Mononuclear cell (primary cell): ENCODE results near the gene CAMK2D. TPM values are rescaled to one million over a fixed set of nuclear protein-coding genes. Genes with fewer than 3 reads are reported as not detected.
A peak's percentile ranks its signal among the peaks of the same experiment; 100 is the strongest.
"Not testable (repeated sequence)": the region's sequence is repeated elsewhere in the genome, so short reads cannot be mapped to it uniquely, and the experiment has no call there.

Source experiments
- H3K27me3 ChIP-seq: 2 replicates; pipeline ENCODE4 v1.6.0; 2011; ENCODE audit warnings: low read length, control low read depth; ENCODE audit not compliant: insufficient read depth
- H3K4me1 ChIP-seq: 2 replicates; pipeline ENCODE4 v1.5.1; 2011; ENCODE audit warnings: mild to moderate bottlenecking, low read length, control low read depth; ENCODE audit not compliant: insufficient read depth
- H3K4me3 ChIP-seq: 2 replicates; pipeline ENCODE4 v1.5.1; 2011; ENCODE audit warnings: mild to moderate bottlenecking, low read length, moderate library complexity
- H3K9me3 ChIP-seq: 2 replicates; pipeline ENCODE4 v1.5.1; 2011; ENCODE audit warnings: low read depth, mild to moderate bottlenecking, control low read depth, low read length
- total RNA-seq: library from RNA; depleted of rRNA; stranded (reverse); fragments of >200 nt; gene quantifications from one replicate; pipeline ENCODE4 v1.2.3, GENCODE V29; 2012

Gene CAMK2D
- total RNA-seq, 1 donor: 58.6 TPM

GRCh38 chr4:113773756-113774155, 12.2 kb upstream of the CAMK2D start:
- Histone ChIP-seq H3K4me3 (no peak overlapping the region), H3K9me3 (no peaks in the 10 kb centered on the region), H3K4me1 (peaks cover 5% of the 10 kb centered on the region), H3K27me3 (no peaks in the 10 kb centered on the region)

DNA sequence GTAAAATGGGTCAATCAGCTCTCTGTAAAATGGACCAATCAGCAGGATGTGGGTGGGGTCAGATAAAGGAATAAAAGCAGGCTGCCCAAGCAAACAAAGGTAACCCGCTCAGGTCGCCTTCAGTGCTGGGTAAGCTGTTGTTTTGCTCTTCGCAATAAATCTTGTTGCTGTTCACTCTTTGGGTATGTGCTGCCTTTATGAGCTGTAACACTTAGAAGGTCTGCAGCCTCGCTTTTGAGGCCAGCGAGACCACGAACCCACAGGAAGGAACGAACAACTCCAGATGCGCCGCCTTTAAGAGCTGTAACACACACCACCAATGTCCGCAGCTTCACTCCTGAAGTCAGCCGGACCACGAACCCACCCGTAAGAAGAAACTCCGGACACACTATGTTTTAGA, 11.5 kb upstream of the CAMK2D start:
- no peaks in the 10 kb centered on the region for H3K9me3 ChIP-seq
- peaks cover 5% of the 10 kb centered on the region for H3K4me1 ChIP-seq
- H3K27me3 ChIP-seq: no peaks in the 10 kb centered on the region
- no peak overlapping the region for H3K4me3 ChIP-seq

- no peaks in the 10 kb centered on the region for H3K9me3 ChIP-seq
- peaks cover 5% of the 10 kb centered on the region for H3K4me1 ChIP-seq
- no peaks in the 10 kb centered on the region for H3K27me3 ChIP-seq
- no peak overlapping the region for H3K4me3 ChIP-seq
These were observed 10.8 kb upstream of the CAMK2D start for GRCh38 chr4:113772319-113772718.

- Histone ChIP-seq H3K4me1 (peaks cover 5% of the 10 kb centered on the region), H3K9me3 (no peaks in the 10 kb centered on the region), H3K4me3 (no peak overlapping the region), H3K27me3 (no peaks in the 10 kb centered on the region)
These were observed 8.2 kb upstream of the CAMK2D start for GRCh38 chr4:113769744-113770143.

- peaks cover 5% of the 10 kb centered on the region for H3K4me1 ChIP-seq
- no peaks in the 10 kb centered on the region for H3K9me3 ChIP-seq
- H3K4me3 ChIP-seq: no peak overlapping the region
- no peaks in the 10 kb centered on the region for H3K27me3 ChIP-seq
These were observed 7.4 kb upstream of the CAMK2D start for GRCh38 chr4:113768952-113769351.

DNA sequence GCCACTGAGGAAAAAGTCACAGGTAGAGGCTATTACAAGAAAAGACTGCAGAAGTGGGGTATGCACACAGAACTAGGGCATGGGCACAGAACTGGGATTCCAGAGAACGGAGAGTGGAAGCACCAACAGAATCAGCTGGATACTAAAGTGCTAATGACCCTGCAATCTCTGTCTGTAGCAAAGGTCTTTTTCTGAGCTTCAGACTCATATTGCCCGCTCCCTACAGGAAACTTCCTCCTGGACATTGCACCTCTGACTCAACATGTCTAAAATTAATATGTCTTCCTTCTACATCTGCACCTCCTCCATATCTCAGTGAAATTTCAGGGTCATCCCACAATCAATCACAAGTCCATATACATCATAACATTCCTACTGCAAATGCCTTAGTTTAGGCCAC, 5.3 kb upstream of the CAMK2D start:
- Histone ChIP-seq H3K4me3 (no peak overlapping the region), H3K9me3 (no peaks in the 10 kb centered on the region), H3K4me1 (peaks cover 3% of the 10 kb centered on the region), H3K27me3 (no peaks in the 10 kb centered on the region)

DNA sequence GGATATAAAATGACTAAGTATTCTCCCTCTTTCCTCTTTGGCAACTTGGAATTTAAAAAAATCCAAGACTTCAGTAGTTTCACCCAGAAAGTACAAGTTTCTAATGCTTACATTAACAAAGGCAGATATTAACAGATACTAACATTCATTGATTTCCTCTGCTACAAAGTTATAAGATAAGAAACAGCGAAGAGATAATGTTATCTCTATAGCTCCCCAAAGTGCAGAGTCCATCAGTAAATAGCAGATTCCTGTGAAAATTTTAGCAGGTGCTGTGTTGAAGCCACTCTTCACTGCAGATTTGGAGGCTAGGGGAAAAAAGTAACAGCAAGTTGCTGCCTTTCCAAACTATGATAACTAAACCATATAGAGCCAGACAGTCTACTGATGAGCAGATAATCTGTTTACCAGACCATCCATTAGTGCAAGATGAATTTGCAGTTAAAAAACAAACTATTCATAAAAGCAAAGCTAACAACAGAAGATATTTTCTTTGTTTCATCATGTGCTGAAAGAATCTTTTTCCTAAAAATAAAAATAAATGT, 3.3 kb upstream of the CAMK2D start:
- no peak overlapping the region for H3K4me3 ChIP-seq
- H3K9me3 ChIP-seq: no peaks in the 10 kb centered on the region
- no peaks in the 10 kb centered on the region for H3K27me3 ChIP-seq
- peaks cover 12% of the 10 kb centered on the region for H3K4me1 ChIP-seq

DNA sequence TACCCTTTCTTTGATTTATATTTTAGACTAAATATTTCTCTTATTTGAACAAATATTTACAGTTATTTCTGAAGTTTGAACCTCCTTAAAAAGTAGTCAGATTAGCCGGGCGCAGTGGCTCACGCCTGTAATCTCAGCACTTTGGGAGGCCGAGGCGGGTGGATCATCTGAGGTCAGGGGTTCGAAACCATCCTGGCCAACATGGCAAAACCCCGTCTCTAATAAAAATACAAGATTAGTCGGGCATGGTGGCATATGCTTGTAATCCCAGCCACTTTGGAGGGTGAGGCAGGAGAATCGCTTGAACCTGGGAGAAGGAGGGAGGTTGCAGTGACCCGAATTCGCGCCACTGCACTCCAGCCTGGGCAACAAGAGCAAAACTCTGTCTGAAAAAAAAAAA, 2.4 kb upstream of the CAMK2D start:
- H3K4me3 ChIP-seq, H3K9me3 ChIP-seq, H3K27me3 ChIP-seq: not testable (repeated sequence)
- H3K4me1 ChIP-seq: peaks cover 16% of the 10 kb centered on the region

DNA sequence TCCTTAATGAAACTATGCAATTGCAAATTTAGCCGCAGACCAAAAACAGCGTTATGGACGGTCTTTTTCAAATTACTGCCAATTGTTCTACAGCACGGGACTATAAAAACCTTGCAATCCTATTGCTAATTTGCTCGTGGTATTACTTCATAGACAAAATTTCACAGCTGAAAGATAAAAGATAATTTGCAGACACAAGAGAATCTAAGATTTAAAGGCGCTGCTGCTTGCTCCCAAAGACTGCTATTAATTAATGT, 1.4 kb upstream of the CAMK2D start:
- Histone ChIP-seq H3K4me1 (peaks cover 16% of the 10 kb centered on the region), H3K27me3 (no peaks in the 10 kb centered on the region), H3K4me3 (peak overlapping the region; percentile 77), H3K9me3 (no peaks in the 10 kb centered on the region)

DNA sequence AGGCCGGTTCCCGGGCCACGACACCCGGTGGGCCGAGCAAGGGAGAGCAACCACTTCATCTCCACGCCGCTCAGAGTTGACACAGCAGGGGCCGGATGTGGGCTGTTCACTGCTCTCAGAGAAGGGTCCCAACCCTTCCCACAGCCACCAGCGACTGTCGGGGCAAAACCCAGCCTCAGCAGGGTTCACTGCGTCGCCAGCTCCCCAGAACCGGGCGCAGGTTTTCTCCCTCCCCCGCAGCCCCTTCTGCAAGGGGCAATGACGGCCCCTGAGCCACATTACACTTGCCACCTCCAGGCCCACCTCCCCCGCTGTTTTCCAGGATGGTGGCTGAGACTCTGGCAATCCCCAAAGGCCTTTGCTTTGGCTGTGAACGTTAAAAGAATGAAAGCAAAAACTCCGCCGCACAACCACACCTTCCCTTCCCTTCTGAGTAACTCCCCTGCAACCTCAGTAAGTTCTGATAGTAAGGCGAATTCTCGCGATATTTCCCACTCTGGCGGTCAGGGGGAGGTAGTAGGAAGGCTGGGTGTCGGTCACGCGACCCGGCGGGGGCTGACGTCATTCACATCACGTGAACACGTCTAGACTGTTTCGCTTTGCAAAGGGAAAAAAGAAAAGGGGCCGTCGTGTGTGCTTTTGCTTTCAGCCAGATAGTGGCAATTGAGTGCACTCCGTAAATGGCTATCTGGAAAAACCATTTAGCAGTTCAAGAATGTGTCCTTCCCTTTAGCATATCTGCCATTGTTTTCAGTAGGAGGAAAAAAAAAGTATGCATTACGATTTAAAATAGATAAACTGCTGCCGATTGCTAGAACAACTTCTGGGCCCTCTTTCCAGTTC, 869 bp upstream of the CAMK2D start:
- peaks cover 16% of the 10 kb centered on the region for H3K4me1 ChIP-seq
- H3K27me3 ChIP-seq: no peaks in the 10 kb centered on the region
- H3K9me3 ChIP-seq: no peaks in the 10 kb centered on the region
- H3K4me3 ChIP-seq: peak overlapping the region; percentile 77

- no peaks in the 10 kb centered on the region for H3K9me3 ChIP-seq
- peak overlapping the region; percentile 77 for H3K4me3 ChIP-seq
- H3K27me3 ChIP-seq: no peaks in the 10 kb centered on the region
- H3K4me1 ChIP-seq: peaks cover 16% of the 10 kb centered on the region
These were observed 531 bp downstream of the CAMK2D start for GRCh38 chr4:113760795-113761619.

DNA sequence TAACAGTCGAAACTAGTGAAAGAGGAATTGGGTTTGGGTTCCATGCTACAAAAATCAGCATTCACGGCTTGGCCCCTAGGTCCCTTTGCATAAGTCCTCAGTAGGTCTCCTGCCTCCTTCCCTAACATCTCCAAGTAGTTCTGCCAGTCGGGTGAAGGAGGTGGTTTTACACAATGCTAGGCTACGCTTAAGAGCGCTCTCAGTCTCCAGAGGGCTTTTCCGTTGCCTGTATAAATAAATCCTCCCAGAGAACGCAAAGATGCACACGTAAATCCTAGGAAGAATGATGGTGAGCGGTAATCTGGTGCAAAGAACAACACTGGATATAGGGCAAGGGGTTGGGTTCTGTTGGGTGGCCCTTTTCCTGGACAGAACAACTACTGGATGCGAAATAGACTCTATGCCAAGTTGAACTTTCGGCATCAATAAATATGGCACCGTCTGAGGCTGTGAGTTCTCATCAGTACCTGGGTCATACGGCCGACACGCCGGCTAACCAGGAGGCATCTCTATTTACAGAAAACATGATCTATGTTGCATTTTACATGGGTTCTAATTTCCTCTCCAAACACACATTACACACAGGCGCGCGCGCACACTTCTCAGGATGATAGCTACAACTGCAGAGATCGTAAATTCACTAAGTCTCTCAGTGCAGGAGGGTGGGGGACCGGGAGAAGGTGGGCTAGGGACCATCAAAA, 1.3 kb downstream of the CAMK2D start:
- Histone ChIP-seq H3K4me3 (peak overlapping the region; percentile 77), H3K4me1 (peaks cover 16% of the 10 kb centered on the region), H3K27me3 (no peaks in the 10 kb centered on the region), H3K9me3 (no peaks in the 10 kb centered on the region)

- peaks cover 16% of the 10 kb centered on the region for H3K4me1 ChIP-seq
- peak overlapping the region; percentile 77 for H3K4me3 ChIP-seq
- H3K27me3 ChIP-seq: no peaks in the 10 kb centered on the region
- no peaks in the 10 kb centered on the region for H3K9me3 ChIP-seq
These were observed 1.8 kb downstream of the CAMK2D start for GRCh38 chr4:113759696-113760093.

- Histone ChIP-seq H3K27me3 (no peaks in the 10 kb centered on the region), H3K9me3 (no peaks in the 10 kb centered on the region), H3K4me3 (no peak overlapping the region), H3K4me1 (peaks cover 16% of the 10 kb centered on the region)
These were observed 3.2 kb downstream of the CAMK2D start for GRCh38 chr4:113758372-113758771.

DNA sequence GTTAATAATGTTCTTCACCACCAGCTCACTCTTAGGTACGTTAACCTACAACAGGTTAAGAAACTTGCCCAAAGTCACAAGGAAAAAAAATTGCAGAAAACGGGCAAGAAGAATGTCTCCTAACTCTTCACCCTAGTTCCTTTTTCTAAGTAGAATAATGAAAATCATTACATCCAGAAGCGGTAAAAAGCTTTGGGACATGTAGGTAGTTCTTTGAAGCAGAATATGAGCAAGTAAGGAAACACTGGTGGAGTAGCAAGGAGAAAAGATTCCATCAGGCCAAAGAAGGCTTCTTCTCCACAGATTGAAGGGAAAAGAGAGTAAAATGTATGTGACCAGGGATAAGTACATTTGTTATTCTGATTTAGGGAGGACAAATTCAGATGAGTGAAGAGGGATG, 4.1 kb downstream of the CAMK2D start:
- Histone ChIP-seq H3K4me3 (no peak overlapping the region), H3K9me3 (no peaks in the 10 kb centered on the region), H3K4me1 (peaks cover 12% of the 10 kb centered on the region), H3K27me3 (no peaks in the 10 kb centered on the region)
